ENCODE data around the gene HARS1. TPM values are rescaled to one million over a fixed set of nuclear protein-coding genes. Genes with fewer than 3 reads are reported as not detected.

Gene HARS1
- total RNA-seq, 1 experiment from 2014 or later, result 55.6 TPM

GRCh38 chr5:140631036-140631417 is 60.1 kb downstream of the HARS1 start:
- H3K27ac Mint-ChIP-seq, result no peak overlapping the region
- CTCF ChIA-PET, result no interaction called here
- no peak overlapping the region for H3K4me3 Mint-ChIP-seq
- peaks cover 43% of the 10 kb centered on the region for H3K27me3 Mint-ChIP-seq (ENCODE audit: low read depth)
- TF ChIP-seq E2F5 (CRISPR knock-in tag; IDR thresholded peaks at IDR 0.05) (no peak), USF2 (CRISPR knock-in tag; IDR thresholded peaks at IDR 0.05) (no peak), MAX (CRISPR knock-in tag; IDR thresholded peaks at IDR 0.05) (no peak), E2F4 (CRISPR knock-in tag; IDR thresholded peaks at IDR 0.05; ENCODE audit: borderline replicate concordance, low read depth) (no peak), IRF1 (CRISPR knock-in tag; IDR thresholded peaks at IDR 0.05) (no peak), E2F1 (CRISPR knock-in tag; IDR thresholded peaks at IDR 0.05) (no peak), NR2C2 (CRISPR knock-in tag; IDR thresholded peaks at IDR 0.05) (no peak), CBFB (CRISPR knock-in tag; IDR thresholded peaks at IDR 0.05; ENCODE audit: low read depth) (no peak), ZNF396 (CRISPR knock-in tag; IDR thresholded peaks at IDR 0.05; ENCODE audit: borderline replicate concordance) (no peak), GABPB1 (CRISPR knock-in tag; IDR thresholded peaks at IDR 0.05) (no peak), MXD4 (CRISPR knock-in tag; IDR thresholded peaks at IDR 0.05; ENCODE audit: borderline replicate concordance) (no peak), PREB (CRISPR knock-in tag; IDR thresholded peaks at IDR 0.05; ENCODE audit: borderline replicate concordance) (no peak), AR (CRISPR knock-in tag; IDR thresholded peaks at IDR 0.05) (no peak), SOX15 (CRISPR knock-in tag; IDR thresholded peaks at IDR 0.05) (no peak), GTF2I (CRISPR knock-in tag; conservative IDR thresholded peaks at IDR 0.05) (no peak), ATF2 (CRISPR knock-in tag; IDR thresholded peaks at IDR 0.05; ENCODE audit: borderline replicate concordance, low read depth) (no peak), ESRRA (CRISPR knock-in tag; IDR thresholded peaks at IDR 0.05; ENCODE audit: borderline replicate concordance) (no peak), NR3C1 (CRISPR knock-in tag; conservative IDR thresholded peaks at IDR 0.05; ENCODE audit: low read depth) (no peak)
- peaks cover 40% of the 10 kb centered on the region for H3K9me3 Mint-ChIP-seq
- no peak for DNase-seq (ENCODE audit: low spot score)
- peaks cover 29% of the 10 kb centered on the region for H3K36me3 Mint-ChIP-seq
- H3K4me1 Mint-ChIP-seq, result no peaks in the 10 kb centered on the region
- ATAC-seq, result no peak
- POLR2A ChIA-PET, result no interaction called here
